Measurements from ENCODE around the gene LHFPL6.

Gene LHFPL6

GRCh38 chr13:39486758-39487157 lies 116.2 kb downstream of the LHFPL6 start:
- Mint-ChIP-seq H3K4me3 (no peak overlapping the region), H3K27me3 (peaks cover 4% of the 10 kb centered on the region), H3K4me1 (no peaks in the 10 kb centered on the region), H3K27ac (no peak overlapping the region), H3K9me3 (no peaks in the 10 kb centered on the region), H3K36me3 (no peaks in the 10 kb centered on the region)

DNA sequence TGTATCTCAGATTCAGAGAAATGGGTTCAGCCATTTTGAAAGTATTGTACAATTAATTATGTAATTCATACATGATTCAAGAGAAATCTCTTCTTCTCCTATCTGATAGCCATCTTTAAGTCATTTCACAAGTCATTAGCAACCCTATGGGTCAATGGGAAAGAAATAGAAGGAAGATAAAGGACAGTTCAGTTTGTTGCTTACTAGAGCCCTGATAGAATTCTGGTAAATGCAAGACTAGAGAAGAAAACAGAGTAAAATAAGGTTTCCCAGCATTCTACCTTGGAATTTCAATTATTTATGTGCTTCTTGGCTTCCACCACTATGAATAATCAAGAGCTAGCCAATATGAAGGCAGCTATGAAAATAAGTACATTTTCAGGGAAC lies 117.7 kb downstream of the LHFPL6 start:
- Mint-ChIP-seq H3K9me3 (no peaks in the 10 kb centered on the region), H3K4me3 (no peak overlapping the region), H3K27me3 (no peaks in the 10 kb centered on the region), H3K4me1 (no peaks in the 10 kb centered on the region), H3K27ac (no peak overlapping the region), H3K36me3 (no peaks in the 10 kb centered on the region)

DNA sequence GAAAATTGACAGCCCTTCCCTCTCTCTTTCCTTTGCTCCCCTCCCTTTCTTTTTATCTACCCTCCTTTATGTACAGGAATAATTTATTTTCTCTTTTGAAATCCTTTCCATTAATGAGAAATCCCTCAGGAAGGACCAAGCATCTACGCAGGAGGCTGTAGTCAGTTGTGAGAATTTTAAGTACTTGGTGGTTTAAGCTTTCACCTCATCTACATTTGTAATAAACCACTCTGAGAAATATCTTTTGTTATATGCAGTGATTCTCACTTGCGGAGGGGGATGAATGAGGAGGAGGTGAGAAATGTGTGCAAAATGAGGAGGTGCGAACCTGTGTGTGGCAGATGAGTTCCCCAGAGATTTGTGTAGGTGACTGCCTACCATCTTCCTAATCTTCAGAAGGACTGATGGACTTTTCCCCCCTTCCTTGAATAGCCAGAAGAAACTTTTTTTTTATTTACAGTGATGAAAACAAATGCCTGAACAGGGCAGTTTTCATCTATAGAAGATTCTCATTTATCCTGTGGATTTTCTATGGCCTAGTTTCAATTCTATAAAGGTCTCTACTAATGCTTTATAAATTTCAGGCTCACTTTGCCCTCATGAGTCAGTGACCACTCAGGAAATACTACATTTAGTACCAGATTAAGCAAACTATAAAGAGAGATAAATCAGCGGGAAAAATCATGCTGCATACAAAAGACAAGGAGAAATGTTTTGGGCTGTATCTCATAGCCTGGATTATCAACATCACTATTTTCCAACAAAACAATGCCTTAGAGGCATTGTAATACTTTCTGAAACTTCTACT lies 118.3 kb downstream of the LHFPL6 start:
- Mint-ChIP-seq H3K36me3 (no peaks in the 10 kb centered on the region), H3K27me3 (no peaks in the 10 kb centered on the region), H3K27ac (no peak overlapping the region), H3K4me1 (no peaks in the 10 kb centered on the region), H3K4me3 (no peak overlapping the region), H3K9me3 (no peaks in the 10 kb centered on the region)

DNA sequence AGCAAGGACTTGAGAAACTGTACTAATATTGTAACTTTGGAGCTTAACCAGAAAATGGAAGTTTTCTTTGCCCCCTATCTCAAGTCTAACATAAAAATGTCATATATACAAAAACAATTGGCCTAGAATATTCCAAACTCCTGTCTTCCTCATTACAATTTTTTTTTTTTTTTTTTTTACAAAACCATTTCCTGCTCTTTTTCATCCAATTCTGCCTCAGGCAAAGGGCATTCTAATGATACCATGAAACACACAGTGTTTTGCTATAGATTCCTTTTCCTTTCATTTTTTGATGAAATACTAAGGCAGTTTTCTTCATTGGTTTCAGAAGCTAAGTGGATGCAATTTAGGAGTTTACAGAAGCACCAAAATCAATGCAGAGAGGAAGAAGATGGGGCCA lies 119.7 kb downstream of the LHFPL6 start:
- Mint-ChIP-seq H3K9me3 (no peaks in the 10 kb centered on the region), H3K36me3 (no peaks in the 10 kb centered on the region), H3K4me1 (no peaks in the 10 kb centered on the region)

DNA sequence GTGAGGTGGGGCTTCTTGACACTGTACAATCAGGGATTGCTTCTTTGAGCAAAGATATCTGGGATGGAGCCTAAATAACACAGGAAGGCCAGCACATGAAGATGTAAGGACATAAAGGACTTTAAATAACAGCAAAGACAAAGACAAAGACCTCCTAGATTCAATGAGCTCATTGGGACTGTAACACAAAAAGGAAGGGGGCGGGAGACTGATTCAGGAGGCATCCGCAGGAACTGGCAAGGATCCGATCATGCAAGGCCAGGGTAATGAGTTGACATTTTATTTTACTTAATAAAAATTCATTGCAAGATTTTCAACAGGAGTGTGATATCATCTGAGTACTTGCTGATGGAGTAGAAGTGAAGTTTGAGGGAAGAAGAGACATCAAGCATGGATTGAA lies 121.5 kb downstream of the LHFPL6 start:
- no peak overlapping the region for H3K27ac Mint-ChIP-seq

More for the DNA sequence above, 119.7 kb downstream of the LHFPL6 start:
- H3K27ac Mint-ChIP-seq, result no peak overlapping the region
- H3K4me3 Mint-ChIP-seq, result no peak overlapping the region
- H3K27me3 Mint-ChIP-seq, result no peaks in the 10 kb centered on the region

GRCh38 chr13:39474600-39474999 lies 128.4 kb downstream of the LHFPL6 start:
- Mint-ChIP-seq H3K27me3 (peaks cover 8% of the 10 kb centered on the region), H3K4me3 (no peak overlapping the region), H3K27ac (no peak overlapping the region), H3K36me3 (no peaks in the 10 kb centered on the region), H3K4me1 (no peaks in the 10 kb centered on the region), H3K9me3 (no peaks in the 10 kb centered on the region)

More for the DNA sequence above, 121.5 kb downstream of the LHFPL6 start:
- Mint-ChIP-seq H3K4me3 (no peak overlapping the region), H3K9me3 (no peaks in the 10 kb centered on the region), H3K27me3 (peaks cover 4% of the 10 kb centered on the region), H3K4me1 (no peaks in the 10 kb centered on the region), H3K36me3 (no peaks in the 10 kb centered on the region)

DNA sequence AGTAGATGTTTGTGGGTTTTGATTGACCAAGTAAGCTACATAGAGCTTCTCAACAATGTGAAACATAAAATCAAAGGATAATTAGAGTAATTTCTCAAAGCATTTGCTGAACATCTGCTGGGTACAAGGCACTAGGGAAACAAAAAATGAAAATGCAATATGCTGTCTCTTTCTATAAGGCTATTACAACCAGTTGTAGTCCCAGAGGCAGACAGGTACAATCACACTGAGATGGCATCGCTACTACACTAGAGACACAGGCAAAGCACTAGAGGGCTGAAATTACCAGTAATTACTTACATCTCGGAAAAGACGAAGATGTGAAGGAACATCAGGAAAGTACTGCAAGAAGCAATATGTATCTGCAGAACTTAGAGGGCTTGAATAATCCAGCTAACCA lies 133.3 kb downstream of the LHFPL6 start:
- Mint-ChIP-seq H3K9me3 (no peaks in the 10 kb centered on the region), H3K27ac (no peak overlapping the region), H3K4me1 (no peaks in the 10 kb centered on the region), H3K4me3 (no peak overlapping the region), H3K27me3 (peaks cover 11% of the 10 kb centered on the region), H3K36me3 (no peaks in the 10 kb centered on the region)

GRCh38 chr13:39468306-39468705 lies 134.7 kb downstream of the LHFPL6 start:
- H3K36me3 Mint-ChIP-seq, result no peaks in the 10 kb centered on the region
- H3K4me3 Mint-ChIP-seq, result no peak overlapping the region
- H3K9me3 Mint-ChIP-seq, result no peaks in the 10 kb centered on the region
- peaks cover 13% of the 10 kb centered on the region for H3K27me3 Mint-ChIP-seq
- H3K27ac Mint-ChIP-seq, result no peak overlapping the region
- no peaks in the 10 kb centered on the region for H3K4me1 Mint-ChIP-seq

GRCh38 chr13:39463611-39464010 lies 139.4 kb downstream of the LHFPL6 start:
- Mint-ChIP-seq H3K4me1 (no peaks in the 10 kb centered on the region), H3K27me3 (peaks cover 15% of the 10 kb centered on the region), H3K4me3 (no peak overlapping the region), H3K9me3 (no peaks in the 10 kb centered on the region), H3K36me3 (no peaks in the 10 kb centered on the region), H3K27ac (no peak overlapping the region)

DNA sequence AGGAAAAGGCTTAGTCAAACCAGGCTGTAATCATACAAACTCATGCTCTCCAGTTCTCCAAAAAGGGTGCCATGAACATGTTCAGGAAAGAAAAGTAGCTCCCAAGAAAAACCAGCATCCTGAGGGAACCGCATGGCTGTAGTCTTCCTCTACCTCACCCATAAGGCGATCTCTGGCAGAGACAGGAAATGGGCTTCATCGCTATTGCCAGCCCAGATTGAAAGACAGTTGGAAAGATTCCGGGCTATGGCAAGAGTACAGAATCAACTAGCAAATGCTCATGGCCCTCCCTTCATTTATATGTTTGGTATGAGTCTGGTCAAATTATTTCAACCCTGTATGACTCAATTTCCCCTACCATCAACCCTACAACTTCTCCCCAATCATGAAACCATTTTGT lies 140.1 kb downstream of the LHFPL6 start:
- H3K9me3 Mint-ChIP-seq, result no peaks in the 10 kb centered on the region
- no peak overlapping the region for H3K4me3 Mint-ChIP-seq
- no peak overlapping the region for H3K27ac Mint-ChIP-seq
- no peaks in the 10 kb centered on the region for H3K36me3 Mint-ChIP-seq
- no peaks in the 10 kb centered on the region for H3K4me1 Mint-ChIP-seq
- H3K27me3 Mint-ChIP-seq, result peaks cover 15% of the 10 kb centered on the region

GRCh38 chr13:39462428-39462827 lies 140.6 kb downstream of the LHFPL6 start:
- H3K36me3 Mint-ChIP-seq, result no peaks in the 10 kb centered on the region
- H3K27me3 Mint-ChIP-seq, result peaks cover 16% of the 10 kb centered on the region
- no peaks in the 10 kb centered on the region for H3K9me3 Mint-ChIP-seq
- H3K4me3 Mint-ChIP-seq, result no peak overlapping the region
- no peaks in the 10 kb centered on the region for H3K4me1 Mint-ChIP-seq
- no peak overlapping the region for H3K27ac Mint-ChIP-seq

- no peaks in the 10 kb centered on the region for H3K36me3 Mint-ChIP-seq
- H3K27me3 Mint-ChIP-seq, result peaks cover 16% of the 10 kb centered on the region
- H3K4me1 Mint-ChIP-seq, result no peaks in the 10 kb centered on the region
- no peak overlapping the region for H3K4me3 Mint-ChIP-seq
- no peak overlapping the region for H3K27ac Mint-ChIP-seq
- no peaks in the 10 kb centered on the region for H3K9me3 Mint-ChIP-seq
Measured at GRCh38 chr13:39461685-39462266, 141.2 kb downstream of the LHFPL6 start.

GRCh38 chr13:39457274-39457673 lies 145.7 kb downstream of the LHFPL6 start:
- no peak overlapping the region for H3K27ac Mint-ChIP-seq
- no peaks in the 10 kb centered on the region for H3K9me3 Mint-ChIP-seq
- H3K4me3 Mint-ChIP-seq, result no peak overlapping the region
- H3K27me3 Mint-ChIP-seq, result peaks cover 17% of the 10 kb centered on the region
- H3K36me3 Mint-ChIP-seq, result no peaks in the 10 kb centered on the region
- no peaks in the 10 kb centered on the region for H3K4me1 Mint-ChIP-seq

DNA sequence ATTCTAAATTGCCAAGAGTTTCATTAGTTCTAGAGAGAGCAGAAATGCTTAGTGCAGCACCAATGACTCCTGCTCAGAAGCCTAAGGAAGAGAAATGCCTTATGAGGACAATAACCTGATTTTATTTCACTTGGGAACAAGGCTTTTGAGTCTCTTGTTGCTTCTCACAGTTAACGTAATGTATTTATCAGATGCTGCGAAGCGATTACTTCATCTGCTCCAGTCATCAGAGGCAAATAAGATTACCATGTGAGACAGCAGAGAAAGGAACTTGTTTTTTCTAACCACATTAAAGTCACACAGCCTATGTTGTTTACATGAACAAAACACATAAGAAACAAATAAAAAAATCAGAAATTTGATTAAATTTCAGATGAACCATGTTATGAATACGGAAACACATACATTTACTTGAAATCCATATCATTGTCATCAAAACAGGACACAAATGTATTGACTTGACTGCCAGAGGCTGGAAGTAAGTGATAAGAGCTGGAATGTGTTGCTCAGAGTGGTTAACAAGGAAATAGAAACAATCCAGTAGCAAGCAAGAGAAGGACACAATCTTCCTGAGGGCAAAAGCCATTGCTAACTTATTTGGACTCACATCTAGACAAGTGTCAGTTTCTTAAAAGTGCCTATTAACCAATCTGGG lies 147.3 kb downstream of the LHFPL6 start:
- Mint-ChIP-seq H3K4me1 (no peaks in the 10 kb centered on the region), H3K36me3 (no peaks in the 10 kb centered on the region), H3K9me3 (no peaks in the 10 kb centered on the region), H3K27me3 (peaks cover 17% of the 10 kb centered on the region), H3K27ac (no peak overlapping the region), H3K4me3 (no peak overlapping the region)

GRCh38 chr13:39452834-39453233 lies 150.2 kb downstream of the LHFPL6 start:
- no peak overlapping the region for H3K4me3 Mint-ChIP-seq
- no peak overlapping the region for H3K27ac Mint-ChIP-seq
- peaks cover 24% of the 10 kb centered on the region for H3K27me3 Mint-ChIP-seq
- H3K4me1 Mint-ChIP-seq, result no peaks in the 10 kb centered on the region
- H3K9me3 Mint-ChIP-seq, result no peaks in the 10 kb centered on the region
- no peaks in the 10 kb centered on the region for H3K36me3 Mint-ChIP-seq

DNA sequence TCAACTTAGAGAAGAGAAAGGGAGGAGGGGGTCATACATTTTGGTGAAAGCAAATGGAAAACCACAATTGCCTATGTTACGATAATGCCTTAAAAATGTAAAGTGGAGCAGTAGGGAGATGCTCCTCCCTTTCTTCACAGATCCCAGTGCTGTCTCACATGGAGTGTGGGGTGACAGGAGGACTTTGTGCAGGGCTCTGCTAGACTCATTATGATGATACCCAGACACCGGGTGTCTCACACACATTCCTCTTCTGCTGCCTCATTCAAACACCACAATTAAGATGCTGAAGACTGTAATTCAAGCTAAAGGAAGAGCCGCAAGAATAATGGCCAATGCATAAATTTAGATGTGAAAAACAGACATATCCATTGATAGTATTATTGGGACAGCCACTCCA lies 150.6 kb downstream of the LHFPL6 start:
- no peaks in the 10 kb centered on the region for H3K9me3 Mint-ChIP-seq
- no peaks in the 10 kb centered on the region for H3K36me3 Mint-ChIP-seq
- no peak overlapping the region for H3K4me3 Mint-ChIP-seq
- H3K4me1 Mint-ChIP-seq, result no peaks in the 10 kb centered on the region
- no peak overlapping the region for H3K27ac Mint-ChIP-seq
- peaks cover 24% of the 10 kb centered on the region for H3K27me3 Mint-ChIP-seq
